ENCODE measurements around the gene TMTC2.

- TF ChIP-seq POLR2A (IDR thresholded peaks at IDR 0.05; ENCODE audit: low read length) (no peak), GATA1 (IDR thresholded peaks at IDR 0.05; ENCODE audit: low read depth, low read length) (no peak)
Observed at GRCh38 chr12:83039413-83039812, 352.7 kb downstream of the TMTC2 start.
